Esophagus squamous epithelium (tissue), 5 donors: ENCODE results near the gene AGBL5. TPM values are rescaled to one million over a fixed set of nuclear protein-coding genes. Genes with fewer than 3 reads are reported as not detected.

Experiments
- DNase-seq: peaks from one replicate; lab custom pipeline; 2025; lab: John Stamatoyannopoulos, UW
- H3K27ac ChIP-seq, 4 donors: fragments of 200-600 bp; sonication (generic); one replicate each; pipeline ENCODE4 v1.5.1; 2016 to 2019; ENCODE audit warnings: mild to moderate bottlenecking in 1 of 4
- H3K27me3 ChIP-seq, 4 donors: fragments of 200-600 bp; sonication (generic); 1 replicate in 3 of 4; 2 replicates in 1 of 4; pipeline versions ENCODE4 v1.5.1 to v1.6.0; 2017 to 2021; ENCODE audit warnings: antibody characterized with exemption in 1 of 4
- H3K36me3 ChIP-seq, 3 donors: fragments of 200-600 bp; sonication (generic); one replicate each; pipeline ENCODE4 v1.5.1; 2016 to 2019
- H3K4me1 ChIP-seq, 3 donors: fragments of 200-600 bp; sonication (generic); one replicate each; pipeline ENCODE4 v1.5.1; 2017 to 2019
- H3K4me3 ChIP-seq, 4 donors: fragments of 200-600 bp; sonication (generic); 1 replicate in 3 of 4; 2 replicates in 1 of 4; pipeline ENCODE4 v1.5.1; 2016 to 2019; ENCODE audit warnings: mild to moderate bottlenecking in 2 of 4, moderate library complexity in 1 of 4
- H3K9me3 ChIP-seq, 3 donors: fragments of 200-600 bp; sonication (generic); one replicate each; pipeline ENCODE4 v1.5.1; 2016 to 2019
- CTCF ChIP-seq, 6 experiments: fragments of 450-650 bp in 4 of 6; fragments of 200-600 bp in 2 of 6; sonication (generic) in 2 of 6; IDR thresholded peaks; one replicate each; pipeline ENCODE4 v1.5.1; 2016 to 2019; ENCODE audit warnings: antibody characterized with exemption in 6 of 6, mild to moderate bottlenecking in 4 of 6, moderate library complexity in 4 of 6
- POLR2A ChIP-seq, 4 donors: fragments of 450-650 bp; IDR thresholded peaks; one replicate each; pipeline ENCODE4 v1.6.1; 2017; ENCODE audit warnings: antibody characterized with exemption in 4 of 4, mild to moderate bottlenecking in 4 of 4, moderate library complexity in 3 of 4
- WGBS, 2 donors: methylation state at CpG; one replicate each; pipeline ENCODE4 v1.1.5; 2018; 5-methylcytosine and 5-hydroxymethylcytosine counted together
- intact Hi-C: fragments of 100-400 bp; cut with DNase I; formaldehyde crosslinking; loops from one replicate; pipeline ENCODE4 v1.15.0; 2022
- total RNA-seq, 4 donors: library from RNA; depleted of rRNA; stranded (reverse); fragments of >200 nt; gene quantifications; one replicate each; pipeline ENCODE4 v1.1.0, GENCODE V29; 2016
- donor health status: DM: yes; HTN: yes; CAD: no.

The AGBL5 gene
- total RNA-seq, 4 donors from 2014 or later, result 4.7 to 12.4 (median 9.6) TPM

- peaks cover 0 to 8% (median 0%) of the 10 kb centered on the region in 4 donors for H3K27me3 ChIP-seq
- intact Hi-C loops, result loop anchor here (10.0 kb wide), 1 partner anchor 205 kb away; the partner anchor contains the start of gene UCN
- no peak for TF ChIP-seq CTCF (IDR thresholded peaks at IDR 0.05)
Observed at GRCh38 chr2:27099334-27099955, 48.0 kb downstream of the AGBL5 start.

GRCh38 chr2:27100036-27100435 lies 48.6 kb downstream of the AGBL5 start:
- Histone ChIP-seq H3K4me1 (peaks cover 6 to 11% (median 8%) of the 10 kb centered on the region in 3 donors), H3K36me3 (peaks cover 0 to 5% (median 0%) of the 10 kb centered on the region in 3 donors), H3K9me3 (no peaks in the 10 kb centered on the region), H3K27ac (no peak overlapping the region), H3K27me3 (peaks cover 0 to 13% (median 0%) of the 10 kb centered on the region in 4 donors), H3K4me3 (no peak overlapping the region)
- no peak for TF ChIP-seq POLR2A (IDR thresholded peaks at IDR 0.05)
- no peak for TF ChIP-seq CTCF (IDR thresholded peaks at IDR 0.05)
- WGBS, 2 donors, result 83 to 87% methylated on average over 4 to 8 of the region's 10 CpGs
- DNase-seq, result no peak
- intact Hi-C loops, result loop anchor here (5.0 to 10.0 kb wide), 2 partner anchors 102 to 175 kb away; partner anchors contain the start of gene DNAJC5G

More at GRCh38 chr2:27099334-27099955, 48.0 kb downstream of the AGBL5 start:
- no peak overlapping the region for H3K4me3 ChIP-seq
- no peaks in the 10 kb centered on the region for H3K9me3 ChIP-seq
- DNase-seq, result no peak
- WGBS, 2 donors, result 90 to 93% methylated on average over 6 to 7 of the region's 19 CpGs
- H3K4me1 ChIP-seq, result peaks cover 6 to 11% (median 8%) of the 10 kb centered on the region in 3 donors
- peaks cover 0 to 5% (median 0%) of the 10 kb centered on the region in 3 donors for H3K36me3 ChIP-seq
- H3K27ac ChIP-seq, result no peak overlapping the region

- no peak overlapping the region for H3K4me3 ChIP-seq
Observed at GRCh38 chr2:27102329-27102728, 50.9 kb downstream of the AGBL5 start.

GRCh38 chr2:27105981-27106380 lies 54.5 kb downstream of the AGBL5 start:
- Histone ChIP-seq H3K27me3 (peaks cover 0 to 16% (median 0%) of the 10 kb centered on the region in 4 donors), H3K4me1 (no peaks in the 10 kb centered on the region), H3K27ac (no peak overlapping the region), H3K9me3 (no peaks in the 10 kb centered on the region), H3K4me3 (no peak overlapping the region), H3K36me3 (no peaks in the 10 kb centered on the region)
- no peak for TF ChIP-seq CTCF (IDR thresholded peaks at IDR 0.05)
- TF ChIP-seq POLR2A (IDR thresholded peaks at IDR 0.05), result no peak
- intact Hi-C loops, result loop anchor here (10.0 kb wide), 1 partner anchor 169 kb away; the partner anchor contains the start of gene DNAJC5G
- no peak for DNase-seq
- WGBS, 2 donors, result 50 to 78% methylated on average over 3 of the region's 3 CpGs

More at GRCh38 chr2:27102329-27102728, 50.9 kb downstream of the AGBL5 start:
- Histone ChIP-seq H3K4me1 (no peaks in the 10 kb centered on the region), H3K27ac (no peak overlapping the region), H3K27me3 (peaks cover 0 to 16% (median 0%) of the 10 kb centered on the region in 4 donors), H3K36me3 (peaks cover 0 to 5% (median 0%) of the 10 kb centered on the region in 3 donors), H3K9me3 (no peaks in the 10 kb centered on the region)
- intact Hi-C loops, result loop anchor here (5.0 to 10.0 kb wide), 2 partner anchors 100 to 172 kb away; partner anchors contain the start of gene DNAJC5G
- WGBS, 2 donors, result 82 to 96% methylated on average over 3 to 4 of the region's 5 CpGs
- no peak for TF ChIP-seq POLR2A (IDR thresholded peaks at IDR 0.05)
- DNase-seq, result no peak

GRCh38 chr2:27108221-27108620 lies 56.8 kb downstream of the AGBL5 start:
- H3K36me3 ChIP-seq, result no peaks in the 10 kb centered on the region
- H3K27me3 ChIP-seq, result peaks cover 0 to 16% (median 0%) of the 10 kb centered on the region in 4 donors
- WGBS, 2 donors, result 75 to 81% methylated on average over 2 of the region's 2 CpGs
- no peaks in the 10 kb centered on the region for H3K9me3 ChIP-seq
- H3K4me3 ChIP-seq, result no peak overlapping the region
- DNase-seq, result no peak
- TF ChIP-seq POLR2A (IDR thresholded peaks at IDR 0.05) (no peak), CTCF (IDR thresholded peaks at IDR 0.05) (no peak)
- no peaks in the 10 kb centered on the region for H3K4me1 ChIP-seq
- H3K27ac ChIP-seq, result no peak overlapping the region
- intact Hi-C loops, result loop anchor here (10.0 kb wide), 1 partner anchor 167 kb away; the partner anchor contains the start of gene DNAJC5G
